Measurements from ENCODE around the gene THSD4. TPM values are rescaled to one million over a fixed set of nuclear protein-coding genes. Genes with fewer than 3 reads are reported as not detected.

THSD4 gene
- total and polyA plus RNA-seq, 2 of the 8 experiments (the other 6 are each of a cell fraction or from before 2014, with no cell fraction given), result 2.5 to 6.2 TPM

- H3K9me3 ChIP-seq (ENCODE audit: insufficient read depth in 2 of 2, low read depth in 1 of 2, low read length in 1 of 2), result no peaks in the 10 kb centered on the region
- H3K18ac ChIP-seq (ENCODE audit: extremely low read depth, low read length), result no peak overlapping the region
- no peak overlapping the region for H4K5ac ChIP-seq (ENCODE audit: insufficient read length, low read depth, low read length)
- no peak overlapping the region for H2BK15ac ChIP-seq (ENCODE audit: low read length)
- no peak overlapping the region for H3K4ac ChIP-seq (replicated peaks; ENCODE audit: insufficient read length, low read depth, low read length)
- POLR2A ChIA-PET (ENCODE audit: partially characterized antibody), result no interaction called here
- no peak overlapping the region for H3K56ac ChIP-seq (replicated peaks; ENCODE audit: insufficient read length, low read depth, low read length)
- H4K8ac ChIP-seq (ENCODE audit: extremely low read depth, insufficient read depth, low read length), result no peak overlapping the region
- no peak overlapping the region for H3K23ac ChIP-seq (ENCODE audit: insufficient read length)
- no peak overlapping the region for H3K4me2 ChIP-seq (ENCODE audit: insufficient read depth in 1 of 2, low read depth in 2 of 2, low read length in 2 of 2)
- no peak overlapping the region for H2BK20ac ChIP-seq (ENCODE audit: low read length)
- H3K27ac ChIP-seq (ENCODE audit: low read depth, low read length), result no peak overlapping the region
- no peak overlapping the region for H3K9ac ChIP-seq (replicated peaks in 1 of 4; ENCODE audit: extremely low read depth in 1 of 4, low read depth in 3 of 4, low read length in 3 of 4)
- no peaks in the 10 kb centered on the region for H3K27me3 ChIP-seq (replicated peaks in 1 of 4; ENCODE audit: control insufficient read depth in 3 of 4, extremely low read depth in 1 of 4, insufficient read depth in 3 of 4, low read length in 3 of 4)
- no peak overlapping the region for H2BK120ac ChIP-seq (replicated peaks; ENCODE audit: low read depth, low read length)
- no peak overlapping the region for H2AFZ ChIP-seq (ENCODE audit: low read length)
- no peaks in the 10 kb centered on the region for H3K36me3 ChIP-seq (ENCODE audit: control insufficient read depth in 2 of 4, insufficient read depth in 4 of 4, low read length in 3 of 4)
- no peak overlapping the region for H3K14ac ChIP-seq (ENCODE audit: insufficient read length)
- DNase-seq (ENCODE audit: low read depth in 1 of 2, low spot score in 2 of 2) (no peak), FAIRE-seq (no peak)
- H3K23me2 ChIP-seq (ENCODE audit: low read depth, low read length), result no peaks in the 10 kb centered on the region
- no peak overlapping the region for H4K91ac ChIP-seq (replicated peaks; ENCODE audit: insufficient read length, low read length)
- no peaks in the 10 kb centered on the region for H3K79me1 ChIP-seq (ENCODE audit: low read depth, low read length)
- H4K20me1 ChIP-seq (replicated peaks in 1 of 2; ENCODE audit: control insufficient read depth in 1 of 2, insufficient read depth in 2 of 2, low read length in 2 of 2), result no peaks in the 10 kb centered on the region
- 96% methylated on average over 2 of the region's 2 CpGs; no CpG with 5 or more reads in 1 of the 2 experiments for WGBS, 2 experiments (ENCODE audit: extremely low coverage in 1 of 2, insufficient coverage in 1 of 2, insufficient read length in 1 of 2, insufficient replicate concordance in 2 of 2, low coverage in 1 of 2, low lambda C conversion rate in 2 of 2, missing lambda C conversion rate in 1 of 2)
- no peaks in the 10 kb centered on the region for H3K79me2 ChIP-seq (ENCODE audit: control insufficient read depth in 1 of 2, insufficient read depth in 2 of 2, low read length in 2 of 2)
- H3K4me3 ChIP-seq (ENCODE audit: extremely low read depth in 1 of 4, insufficient read depth in 2 of 4, low read depth in 3 of 4, low read length in 4 of 4), result no peak overlapping the region
- peaks cover 0 to 7% (median under 1%) of the 10 kb centered on the region in 4 experiments; a peak in 2 of 7 replicates for H3K4me1 ChIP-seq (replicated peaks in 1 of 4; ENCODE audit: control insufficient read depth in 3 of 4, insufficient read depth in 4 of 4, low read length in 3 of 4)
- CTCF ChIA-PET (ENCODE audit: partially characterized antibody), result interaction anchor here (0.8 kb wide), 1 partner anchor 25 kb away, joined by 3 read pairs; no protein-coding TSS in a partner anchor
- no peak overlapping the region for H2AK5ac ChIP-seq (ENCODE audit: low read depth, low read length)
- H2BK5ac ChIP-seq (ENCODE audit: low read depth, low read length), result no peak overlapping the region
- H2BK12ac ChIP-seq (ENCODE audit: low read depth, low read length), result no peak overlapping the region
- TF ChIP-seq POU5F1 (IDR thresholded peaks at IDR 0.05; ENCODE audit: low read depth, low read length), result no peak
- no peak for TF ChIP-seq TBP (IDR thresholded peaks at IDR 0.05; ENCODE audit: low read depth, low read length)
- no peak for TF ChIP-seq CBX8 (IDR thresholded peaks at IDR 0.05; ENCODE audit: borderline replicate concordance, low read depth, low read length)
- TF ChIP-seq SP4 (IDR thresholded peaks at IDR 0.05; ENCODE audit: low read length), result no peak
- no peak for TF ChIP-seq CHD1 (IDR thresholded peaks at IDR 0.05; ENCODE audit: low read depth, low read length)
- no peak for TF ChIP-seq CTCF (IDR thresholded peaks at IDR 0.05; ENCODE audit: control extremely low read depth in 1 of 3, insufficient read depth in 1 of 3, low read depth in 1 of 3, low read length in 3 of 3)
- TF ChIP-seq TEAD4 (IDR thresholded peaks at IDR 0.05; ENCODE audit: low read depth, low read length), result no peak
- no peak for TF ChIP-seq KDM4A (IDR thresholded peaks at IDR 0.05; ENCODE audit: low read depth, low read length, severe bottlenecking)
- TF ChIP-seq TAF7 (optimal IDR thresholded peaks at IDR 0.05; ENCODE audit: borderline replicate concordance, low read depth, low read length), result no peak
- TF ChIP-seq EP300 (IDR thresholded peaks at IDR 0.05; ENCODE audit: borderline replicate concordance in 1 of 2, low read depth in 2 of 2, low read length in 2 of 2), result no peak
- no peak for TF ChIP-seq CTBP2 (IDR thresholded peaks at IDR 0.05; ENCODE audit: borderline replicate concordance, insufficient read depth, insufficient read length, low read length)
These were observed 342.9 kb downstream of the THSD4 start for GRCh38 chr15:71458089-71458660.

All from H1 (cell line).